ENCODE measurements around the gene PTPRD. TPM values are rescaled to one million over a fixed set of nuclear protein-coding genes. Genes with fewer than 3 reads are reported as not detected.

The PTPRD gene
- total RNA-seq, 2 experiments from 2014 or later, result 0.03 TPM; not detected in 1

DNA sequence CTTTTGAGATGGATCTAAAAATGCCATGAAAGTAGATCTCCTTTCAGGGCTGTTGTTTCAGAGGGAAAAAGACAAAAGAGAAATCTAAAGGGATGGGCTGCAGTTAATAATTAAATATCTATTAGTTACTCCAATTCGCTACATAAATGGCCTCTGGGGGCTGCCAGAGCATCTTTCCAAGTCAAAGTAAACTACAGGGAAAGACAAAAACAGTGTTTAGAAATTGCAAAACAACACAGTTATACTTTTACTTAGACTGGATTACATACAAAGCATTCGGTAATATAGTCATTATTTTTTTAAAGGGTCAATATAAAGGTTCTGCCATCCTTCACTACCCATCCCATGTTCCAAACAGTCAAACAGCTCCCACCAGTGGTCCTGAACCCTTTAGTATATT lies 1959.7 kb downstream of the PTPRD start:
- Histone ChIP-seq H3K9me2 (ENCODE audit: insufficient read depth, low read length) (no peaks in the 10 kb centered on the region), H3K4me2 (ENCODE audit: low read length) (no peak overlapping the region), H3K4me1 (ENCODE audit: insufficient read depth, low read length, poor library complexity, severe bottlenecking) (no peaks in the 10 kb centered on the region), H2AFZ (ENCODE audit: low read length) (no peak overlapping the region), H3K4me3 (ENCODE audit: low read depth, low read length, poor library complexity, severe bottlenecking) (no peak overlapping the region), H3K9me3 (ENCODE audit: low read length) (no peaks in the 10 kb centered on the region), H3K36me3 (ENCODE audit: insufficient read depth, low read length) (no peaks in the 10 kb centered on the region), H4K20me1 (ENCODE audit: insufficient read depth, low read length) (no peaks in the 10 kb centered on the region), H3K79me2 (ENCODE audit: insufficient read depth, low read depth, low read length) (no peaks in the 10 kb centered on the region), H3K27ac (ENCODE audit: low read depth, low read length, poor library complexity, severe bottlenecking) (no peak overlapping the region)
- no peak for DNase-seq (ENCODE audit: low spot score)
- no peak for TF ChIP-seq EZH2phosphoT487 (IDR thresholded peaks at IDR 0.05; ENCODE audit: borderline replicate concordance, low read depth, low read length)
- TF ChIP-seq, protein P1, sequence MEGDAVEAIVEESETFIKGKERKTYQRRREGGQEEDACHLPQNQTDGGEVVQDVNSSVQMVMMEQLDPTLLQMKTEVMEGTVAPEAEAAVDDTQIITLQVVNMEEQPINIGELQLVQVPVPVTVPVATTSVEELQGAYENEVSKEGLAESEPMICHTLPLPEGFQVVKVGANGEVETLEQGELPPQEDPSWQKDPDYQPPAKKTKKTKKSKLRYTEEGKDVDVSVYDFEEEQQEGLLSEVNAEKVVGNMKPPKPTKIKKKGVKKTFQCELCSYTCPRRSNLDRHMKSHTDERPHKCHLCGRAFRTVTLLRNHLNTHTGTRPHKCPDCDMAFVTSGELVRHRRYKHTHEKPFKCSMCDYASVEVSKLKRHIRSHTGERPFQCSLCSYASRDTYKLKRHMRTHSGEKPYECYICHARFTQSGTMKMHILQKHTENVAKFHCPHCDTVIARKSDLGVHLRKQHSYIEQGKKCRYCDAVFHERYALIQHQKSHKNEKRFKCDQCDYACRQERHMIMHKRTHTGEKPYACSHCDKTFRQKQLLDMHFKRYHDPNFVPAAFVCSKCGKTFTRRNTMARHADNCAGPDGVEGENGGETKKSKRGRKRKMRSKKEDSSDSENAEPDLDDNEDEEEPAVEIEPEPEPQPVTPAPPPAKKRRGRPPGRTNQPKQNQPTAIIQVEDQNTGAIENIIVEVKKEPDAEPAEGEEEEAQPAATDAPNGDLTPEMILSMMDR (conservative IDR thresholded peaks at IDR 0.05; ENCODE audit: low read length), result no peak
- CTCF ChIA-PET (ENCODE audit: unreplicated experiment), result no interaction called here
- intact Hi-C loops (cut with micrococcal nuclease; ENCODE audit: unreplicated experiment), result no loop called here
- no TSS peak for BruUV-seq (replicated peaks)
- POLR2A ChIA-PET, result interaction anchor here (0.6 to 0.9 kb wide), 2 partner anchors 21 to 48 kb away, joined by 3 read pairs; no protein-coding TSS in a partner anchor

DNA sequence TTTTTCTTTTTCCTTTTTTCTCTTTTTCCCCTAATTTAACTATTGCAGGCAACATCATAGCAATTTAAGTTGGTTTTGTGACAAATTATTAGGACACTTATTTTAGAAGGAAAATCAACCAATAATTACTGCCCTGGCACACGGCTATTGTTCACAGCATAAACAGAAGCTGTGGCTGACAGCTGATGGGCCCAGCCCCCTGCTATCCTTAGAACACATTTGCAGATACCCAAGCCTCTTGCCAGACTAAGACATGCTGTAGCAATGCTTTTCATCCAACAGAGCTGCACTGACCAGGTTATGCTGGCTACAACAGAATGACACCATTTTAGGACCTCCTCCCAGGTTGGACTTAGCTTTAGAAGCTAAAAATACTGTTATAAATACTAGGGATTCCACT lies 1960.5 kb downstream of the PTPRD start:
- Histone ChIP-seq H3K36me3 (ENCODE audit: insufficient read depth, low read length) (no peaks in the 10 kb centered on the region), H3K9me3 (ENCODE audit: low read length) (no peaks in the 10 kb centered on the region), H3K9me2 (ENCODE audit: insufficient read depth, low read length) (no peaks in the 10 kb centered on the region), H3K4me3 (ENCODE audit: low read depth, low read length, poor library complexity, severe bottlenecking) (no peak overlapping the region), H3K27ac (ENCODE audit: low read depth, low read length, poor library complexity, severe bottlenecking) (no peak overlapping the region), H3K79me2 (ENCODE audit: insufficient read depth, low read depth, low read length) (no peaks in the 10 kb centered on the region), H3K4me2 (ENCODE audit: low read length) (no peak overlapping the region), H4K20me1 (ENCODE audit: insufficient read depth, low read length) (no peaks in the 10 kb centered on the region), H3K4me1 (ENCODE audit: insufficient read depth, low read length, poor library complexity, severe bottlenecking) (no peaks in the 10 kb centered on the region), H2AFZ (ENCODE audit: low read length) (no peak overlapping the region)
- ChIA-PET POLR2A (interaction anchor here (1.2 kb wide), 1 partner anchor 9 kb away, joined by 8 read pairs; no protein-coding TSS in a partner anchor), CTCF (ENCODE audit: unreplicated experiment) (no interaction called here)
- no peak for DNase-seq (ENCODE audit: low spot score)
- intact Hi-C loops (cut with micrococcal nuclease; ENCODE audit: unreplicated experiment), result no loop called here
- TF ChIP-seq, protein P1 (conservative IDR thresholded peaks at IDR 0.05; ENCODE audit: low read length), result no peak
- TF ChIP-seq EZH2phosphoT487 (IDR thresholded peaks at IDR 0.05; ENCODE audit: borderline replicate concordance, low read depth, low read length), result no peak
- BruUV-seq (replicated peaks), result no TSS peak

GRCh38 chr9:8651846-8652215 lies 1961.0 kb downstream of the PTPRD start:
- Histone ChIP-seq H3K36me3 (ENCODE audit: insufficient read depth, low read length) (no peaks in the 10 kb centered on the region), H2AFZ (ENCODE audit: low read length) (no peak overlapping the region), H3K9me2 (ENCODE audit: insufficient read depth, low read length) (no peaks in the 10 kb centered on the region), H3K4me3 (ENCODE audit: low read depth, low read length, poor library complexity, severe bottlenecking) (no peak overlapping the region), H4K20me1 (ENCODE audit: insufficient read depth, low read length) (no peaks in the 10 kb centered on the region), H3K4me1 (ENCODE audit: insufficient read depth, low read length, poor library complexity, severe bottlenecking) (no peaks in the 10 kb centered on the region), H3K27ac (ENCODE audit: low read depth, low read length, poor library complexity, severe bottlenecking) (no peak overlapping the region), H3K9me3 (ENCODE audit: low read length) (no peaks in the 10 kb centered on the region), H3K4me2 (ENCODE audit: low read length) (no peak overlapping the region), H3K79me2 (ENCODE audit: insufficient read depth, low read depth, low read length) (no peaks in the 10 kb centered on the region)
- no TSS peak for BruUV-seq (replicated peaks)
- DNase-seq (ENCODE audit: low spot score), result no peak
- intact Hi-C loops (cut with micrococcal nuclease; ENCODE audit: unreplicated experiment), result no loop called here
- ChIA-PET POLR2A (interaction anchor here (1.2 kb wide), 1 partner anchor 10 kb away, joined by 8 read pairs; no protein-coding TSS in a partner anchor), CTCF (ENCODE audit: unreplicated experiment) (no interaction called here)
- TF ChIP-seq, protein P1 (conservative IDR thresholded peaks at IDR 0.05; ENCODE audit: low read length), result no peak
- no peak for TF ChIP-seq EZH2phosphoT487 (IDR thresholded peaks at IDR 0.05; ENCODE audit: borderline replicate concordance, low read depth, low read length)

Data from OCI-LY7 (cell line).